ENCODE measurements around the gene GJC1.

GJC1 gene

GRCh38 chr17:44751806-44752205, 78.3 kb downstream of the GJC1 start:
- no peak overlapping the region for H3K4me3 ChIP-seq (replicated peaks in 1 of 2; ENCODE audit: low read depth in 2 of 2, low read length in 2 of 2)
- no peak for DNase-seq (ENCODE audit: low read depth in 2 of 2)
- no peak for TF ChIP-seq CTCF (IDR thresholded peaks at IDR 0.05; ENCODE audit: low read depth, low read length)

- no peak for TF ChIP-seq CTCF (IDR thresholded peaks at IDR 0.05; ENCODE audit: low read depth, low read length)
- no peak for DNase-seq (ENCODE audit: low read depth in 2 of 2)
- H3K4me3 ChIP-seq (replicated peaks in 1 of 2; ENCODE audit: low read depth in 2 of 2, low read length in 2 of 2): no peak overlapping the region
These were observed 78.8 kb downstream of the GJC1 start for GRCh38 chr17:44751331-44751730.

- no peak for TF ChIP-seq CTCF (IDR thresholded peaks at IDR 0.05; ENCODE audit: low read depth, low read length)
- no peak for DNase-seq (ENCODE audit: low read depth in 2 of 2)
- no peak overlapping the region for H3K4me3 ChIP-seq (replicated peaks in 1 of 2; ENCODE audit: low read depth in 2 of 2, low read length in 2 of 2)
These were observed 80.1 kb downstream of the GJC1 start for GRCh38 chr17:44749980-44750318.

GRCh38 chr17:44749076-44749979, 80.8 kb downstream of the GJC1 start:
- no peak overlapping the region for H3K4me3 ChIP-seq (replicated peaks in 1 of 2; ENCODE audit: low read depth in 2 of 2, low read length in 2 of 2)
- no peak for TF ChIP-seq CTCF (IDR thresholded peaks at IDR 0.05; ENCODE audit: low read depth, low read length)
- no peak for DNase-seq (ENCODE audit: low read depth in 2 of 2)
